ENCODE data around the gene ZBTB4. TPM values are rescaled to one million over a fixed set of nuclear protein-coding genes. Genes with fewer than 3 reads are reported as not detected.
A peak's percentile ranks its signal among the peaks of the same experiment; 100 is the strongest.

Gene ZBTB4
- total and polyA plus RNA-seq, 9 of the 15 experiments (the other 6 are each of a cell fraction or from before 2014, with no cell fraction given): 0.92 to 6.9 (median 3.3) TPM

- TF ChIP-seq, protein P1, sequence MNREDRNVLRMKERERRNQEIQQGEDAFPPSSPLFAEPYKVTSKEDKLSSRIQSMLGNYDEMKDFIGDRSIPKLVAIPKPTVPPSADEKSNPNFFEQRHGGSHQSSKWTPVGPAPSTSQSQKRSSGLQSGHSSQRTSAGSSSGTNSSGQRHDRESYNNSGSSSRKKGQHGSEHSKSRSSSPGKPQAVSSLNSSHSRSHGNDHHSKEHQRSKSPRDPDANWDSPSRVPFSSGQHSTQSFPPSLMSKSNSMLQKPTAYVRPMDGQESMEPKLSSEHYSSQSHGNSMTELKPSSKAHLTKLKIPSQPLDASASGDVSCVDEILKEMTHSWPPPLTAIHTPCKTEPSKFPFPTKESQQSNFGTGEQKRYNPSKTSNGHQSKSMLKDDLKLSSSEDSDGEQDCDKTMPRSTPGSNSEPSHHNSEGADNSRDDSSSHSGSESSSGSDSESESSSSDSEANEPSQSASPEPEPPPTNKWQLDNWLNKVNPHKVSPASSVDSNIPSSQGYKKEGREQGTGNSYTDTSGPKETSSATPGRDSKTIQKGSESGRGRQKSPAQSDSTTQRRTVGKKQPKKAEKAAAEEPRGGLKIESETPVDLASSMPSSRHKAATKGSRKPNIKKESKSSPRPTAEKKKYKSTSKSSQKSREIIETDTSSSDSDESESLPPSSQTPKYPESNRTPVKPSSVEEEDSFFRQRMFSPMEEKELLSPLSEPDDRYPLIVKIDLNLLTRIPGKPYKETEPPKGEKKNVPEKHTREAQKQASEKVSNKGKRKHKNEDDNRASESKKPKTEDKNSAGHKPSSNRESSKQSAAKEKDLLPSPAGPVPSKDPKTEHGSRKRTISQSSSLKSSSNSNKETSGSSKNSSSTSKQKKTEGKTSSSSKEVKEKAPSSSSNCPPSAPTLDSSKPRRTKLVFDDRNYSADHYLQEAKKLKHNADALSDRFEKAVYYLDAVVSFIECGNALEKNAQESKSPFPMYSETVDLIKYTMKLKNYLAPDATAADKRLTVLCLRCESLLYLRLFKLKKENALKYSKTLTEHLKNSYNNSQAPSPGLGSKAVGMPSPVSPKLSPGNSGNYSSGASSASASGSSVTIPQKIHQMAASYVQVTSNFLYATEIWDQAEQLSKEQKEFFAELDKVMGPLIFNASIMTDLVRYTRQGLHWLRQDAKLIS (CRISPR knock-in tag; IDR thresholded peaks at IDR 0.05): no peak
- TF ChIP-seq MAZ (CRISPR knock-in tag; conservative IDR thresholded peaks at IDR 0.05 in 1 of 2, IDR thresholded peaks at IDR 0.05 in 1 of 2) (0 out of 4 replicates have a peak, but pooled peaks of 1 of the 2 experiments have one; percentile 18), SLC30A9 (CRISPR knock-in tag; IDR thresholded peaks at IDR 0.05) (no peak), ZBTB40 (IDR thresholded peaks at IDR 0.05) (0 out of 2 replicates have a peak, but pooled peaks have one; percentile 23), ZBTB40 (CRISPR knock-in tag; IDR thresholded peaks at IDR 0.05) (no peak), CTBP1 (IDR thresholded peaks at IDR 0.05; ENCODE audit: borderline replicate concordance) (no peak), HMGXB4 (CRISPR knock-in tag; IDR thresholded peaks at IDR 0.05) (no peak), ZNF239 (CRISPR knock-in tag; IDR thresholded peaks at IDR 0.05) (no peak), ZNF436 (CRISPR knock-in tag; IDR thresholded peaks at IDR 0.05) (no peak), ZNF133 (CRISPR knock-in tag; IDR thresholded peaks at IDR 0.05) (no peak)
Measured at GRCh38 chr17:7479213-7480088, at the start of gene ZBTB4 (continued).
